ENCODE results near the gene BFSP1. TPM values are rescaled to one million over a fixed set of nuclear protein-coding genes. Genes with fewer than 3 reads are reported as not detected.

The BFSP1 gene
- polyA plus RNA-seq, 4 donors: 3.1 to 4.9 (median 3.8) TPM

- DNase-seq (ENCODE audit: low read depth in 4 of 4, low spot score in 3 of 4): no peak
These were observed 27.2 kb upstream of the BFSP1 start for GRCh38 chr20:17558154-17558940.

DNA sequence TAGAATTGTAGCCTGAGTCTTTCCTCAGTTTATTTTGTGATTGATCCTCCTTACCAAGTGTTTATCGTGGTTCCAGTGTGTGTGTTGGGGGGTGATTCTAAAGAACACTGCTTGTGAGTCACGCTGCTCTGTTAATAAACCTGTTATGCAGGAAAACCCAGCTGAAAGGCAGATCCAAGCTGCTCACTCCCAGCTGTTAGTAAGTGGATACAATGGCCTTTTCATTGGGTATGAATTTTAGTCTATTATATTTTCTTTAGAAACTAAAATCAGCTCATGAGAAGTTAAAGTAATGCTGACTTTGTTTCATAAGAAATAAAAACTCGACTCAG, 26.5 kb upstream of the BFSP1 start:
- DNase-seq (ENCODE audit: low read depth in 4 of 4, low spot score in 3 of 4): no peak

- no peak for DNase-seq (ENCODE audit: low read depth in 4 of 4, low spot score in 3 of 4)
These were observed 25.9 kb upstream of the BFSP1 start for GRCh38 chr20:17556837-17557674.

GRCh38 chr20:17555106-17555505, 23.9 kb upstream of the BFSP1 start:
- no peak for DNase-seq (ENCODE audit: low read depth in 4 of 4, low spot score in 3 of 4)

DNA sequence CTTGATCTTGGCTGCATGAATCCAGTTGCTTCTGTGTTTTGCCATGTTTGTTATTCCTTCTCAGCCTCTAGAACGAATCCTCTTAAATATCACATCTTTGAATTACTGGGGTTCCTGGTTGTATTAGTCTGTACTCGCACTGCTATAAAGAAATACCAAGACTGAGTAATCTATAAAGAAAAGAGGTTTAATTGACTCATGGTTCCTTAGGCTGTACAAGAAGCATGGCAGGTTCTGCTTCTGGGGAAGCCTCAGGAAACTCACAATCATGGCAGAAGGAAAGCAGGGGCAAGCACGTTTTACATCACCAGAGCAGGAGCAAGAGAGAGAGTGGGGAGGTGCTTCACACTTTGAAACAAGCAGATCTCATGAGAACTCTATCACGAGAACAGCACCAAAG, 18.0 kb upstream of the BFSP1 start:
- DNase-seq (ENCODE audit: low read depth in 4 of 4, low spot score in 3 of 4): no peak

GRCh38 chr20:17545127-17545526, 13.9 kb upstream of the BFSP1 start:
- DNase-seq (ENCODE audit: low read depth in 4 of 4, low spot score in 3 of 4): no peak

GRCh38 chr20:17543531-17544131, 12.5 kb upstream of the BFSP1 start:
- DNase-seq (ENCODE audit: low read depth in 4 of 4, low spot score in 3 of 4): no peak

DNA sequence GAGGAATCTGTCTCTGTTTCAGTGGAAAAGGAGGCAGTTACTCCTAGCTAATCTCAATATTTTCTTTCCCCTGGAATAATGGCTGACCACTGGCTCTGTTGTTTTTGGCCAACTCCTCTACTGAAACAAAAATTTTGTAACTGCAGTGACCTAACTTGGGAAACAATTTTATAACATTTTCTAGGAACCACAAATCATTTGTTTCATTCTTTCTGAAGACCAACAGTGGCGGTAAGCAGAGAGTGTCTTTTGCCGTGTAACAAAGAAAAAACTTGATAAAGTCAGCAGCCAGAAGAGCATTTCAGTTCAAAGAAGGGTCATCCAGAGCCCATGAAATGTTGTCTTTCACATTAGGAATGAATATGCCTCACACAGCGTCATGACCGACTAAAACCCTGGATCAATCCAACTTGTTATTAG, 11.8 kb upstream of the BFSP1 start:
- DNase-seq (ENCODE audit: low read depth in 4 of 4, low spot score in 3 of 4): peak in 2 of 4 donors; percentile 54 to 58

- DNase-seq (ENCODE audit: low read depth in 4 of 4, low spot score in 3 of 4): no peak
These were observed 11.3 kb upstream of the BFSP1 start for GRCh38 chr20:17542481-17542880.

- no peak for DNase-seq (ENCODE audit: low read depth in 4 of 4, low spot score in 3 of 4)
These were observed 10.8 kb upstream of the BFSP1 start for GRCh38 chr20:17541996-17542395.

- DNase-seq (ENCODE audit: low read depth in 4 of 4, low spot score in 3 of 4): no peak
These were observed 10.4 kb upstream of the BFSP1 start for GRCh38 chr20:17541596-17541995.

- DNase-seq (ENCODE audit: low read depth in 4 of 4, low spot score in 3 of 4): no peak
These were observed 7.5 kb upstream of the BFSP1 start for GRCh38 chr20:17538517-17539170.

GRCh38 chr20:17537959-17538358, 6.8 kb upstream of the BFSP1 start:
- no peak for DNase-seq (ENCODE audit: low read depth in 4 of 4, low spot score in 3 of 4)

GRCh38 chr20:17536944-17537444, 5.8 kb upstream of the BFSP1 start:
- peak in 2 of 4 donors; percentile 66 to 70 for DNase-seq (ENCODE audit: low read depth in 4 of 4, low spot score in 3 of 4)

DNA sequence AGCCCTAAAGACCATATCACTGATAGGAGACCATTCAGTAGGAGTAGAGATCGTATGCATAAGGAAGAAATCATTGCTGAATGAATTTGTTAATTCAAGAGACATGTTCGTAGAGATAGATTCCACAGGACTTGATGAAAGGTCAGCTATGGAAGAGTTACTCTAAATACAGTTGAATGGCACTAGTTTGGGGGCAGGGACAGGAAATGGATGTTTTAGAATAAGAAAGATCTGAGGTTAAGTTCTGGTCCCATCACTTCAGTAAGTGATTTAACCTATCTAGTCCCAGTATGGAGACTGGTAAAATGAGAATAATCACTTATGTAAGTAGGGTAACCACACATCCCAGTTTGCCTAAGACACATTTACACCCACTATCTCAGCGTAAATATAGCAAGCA, 2.9 kb upstream of the BFSP1 start:
- DNase-seq (ENCODE audit: low read depth in 4 of 4, low spot score in 3 of 4): no peak

GRCh38 chr20:17533396-17533795, 2.2 kb upstream of the BFSP1 start:
- no peak for DNase-seq (ENCODE audit: low read depth in 4 of 4, low spot score in 3 of 4)

DNA sequence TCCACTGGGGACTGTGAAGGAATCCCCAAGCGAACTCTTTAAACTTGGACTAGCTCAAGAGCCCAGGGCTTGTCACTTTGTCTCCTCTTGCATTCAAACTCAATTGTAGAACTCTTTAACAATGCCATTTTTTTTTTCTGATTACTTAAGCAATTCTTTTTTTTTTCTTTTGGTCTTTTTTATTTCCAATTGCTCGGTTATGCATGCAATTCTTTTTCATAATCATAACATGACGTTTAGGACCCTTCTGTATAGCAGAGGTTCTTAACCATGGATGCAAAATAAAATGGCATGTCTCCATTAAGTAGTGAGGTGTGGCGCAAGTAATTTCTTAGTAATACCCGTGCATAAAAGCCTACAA, 466 bp upstream of the BFSP1 start:
- DNase-seq (ENCODE audit: low read depth in 4 of 4, low spot score in 3 of 4): no peak

DNA sequence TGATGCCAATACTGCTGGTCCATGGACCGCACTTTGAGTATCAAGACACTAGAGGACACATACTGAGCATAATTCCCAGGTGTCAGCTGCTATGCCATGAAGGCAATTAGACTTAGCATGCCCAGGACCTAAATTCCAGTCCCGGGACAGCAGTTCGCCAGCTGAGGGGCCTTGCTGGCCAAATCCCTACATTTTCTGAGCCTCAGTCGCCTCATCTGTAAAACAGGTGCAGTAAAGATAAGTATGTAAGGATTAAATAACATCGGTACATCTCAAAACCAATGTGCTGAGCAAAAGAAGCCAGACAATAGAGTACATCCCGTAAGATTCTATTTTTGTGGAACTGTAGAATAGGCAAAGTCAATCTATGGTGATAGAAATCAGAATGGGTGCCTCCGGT, 1.0 kb downstream of the BFSP1 start:
- DNase-seq (ENCODE audit: low read depth in 4 of 4, low spot score in 3 of 4): no peak

DNA sequence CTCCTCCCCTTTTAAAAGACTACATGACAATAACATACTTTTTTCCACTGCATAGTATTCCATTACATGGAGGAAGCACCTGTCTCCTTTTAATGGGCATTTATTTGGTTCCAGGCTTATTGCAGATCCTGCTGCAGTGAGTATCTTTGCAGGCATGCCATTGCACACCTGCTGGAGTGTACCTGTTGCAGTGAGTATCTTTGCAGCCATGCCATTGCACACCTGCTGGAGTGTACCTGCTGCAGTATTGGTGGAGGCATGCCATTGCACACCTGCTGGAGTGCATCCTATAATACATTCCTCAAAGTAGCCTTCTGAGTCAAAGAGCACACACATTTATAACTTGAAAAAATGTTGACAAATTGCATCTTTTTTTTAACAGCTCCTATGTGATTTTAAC, 1.6 kb downstream of the BFSP1 start:
- DNase-seq (ENCODE audit: low read depth in 4 of 4, low spot score in 3 of 4): no peak

DNA sequence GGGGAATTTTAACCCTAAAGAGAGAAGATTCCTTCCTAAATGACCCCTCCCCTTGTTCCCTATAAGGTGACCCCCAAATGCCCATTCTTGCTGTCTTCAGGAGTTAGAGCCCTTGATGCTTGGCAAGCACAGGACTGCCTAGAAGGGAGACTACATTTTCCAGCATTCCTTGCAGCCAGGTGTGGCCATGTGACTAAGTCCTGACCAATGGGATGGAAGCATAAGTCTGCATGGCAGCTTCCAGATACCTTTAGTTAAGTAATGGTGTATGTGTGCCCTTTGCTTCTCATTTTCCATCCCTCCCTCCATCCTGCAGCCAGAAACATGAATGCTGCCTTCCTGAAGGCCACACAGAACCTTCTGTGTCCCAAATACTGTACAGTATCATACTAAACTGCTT, 5.5 kb downstream of the BFSP1 start:
- DNase-seq (ENCODE audit: low read depth in 4 of 4, low spot score in 3 of 4): no peak

DNA sequence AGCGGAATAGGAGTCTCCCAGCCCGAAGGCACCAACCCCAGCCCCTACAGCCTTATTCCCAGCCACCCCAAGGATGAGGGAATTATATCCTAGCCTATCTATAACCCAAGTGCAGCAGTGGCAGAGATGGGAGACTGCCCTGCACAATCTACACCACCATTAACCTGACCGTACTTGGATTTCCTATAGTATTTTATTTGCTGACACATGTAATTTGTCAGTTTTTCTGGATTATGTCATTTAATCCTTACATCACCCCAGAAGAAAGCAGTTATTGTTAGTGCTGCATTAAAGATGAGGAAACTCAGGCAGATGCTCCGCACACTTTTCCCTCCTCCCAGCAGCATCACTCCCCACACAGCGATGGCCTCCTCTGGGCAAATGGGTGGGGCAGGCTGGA, 6.0 kb downstream of the BFSP1 start:
- no peak for DNase-seq (ENCODE audit: low read depth in 4 of 4, low spot score in 3 of 4)

All from left renal pelvis (tissue), 4 donors.